Right cardiac atrium (tissue), 5 donors: Measurements from ENCODE around the gene ACP1. TPM values are rescaled to one million over a fixed set of nuclear protein-coding genes. Genes with fewer than 3 reads are reported as not detected.

ENCODE experiments used
- ATAC-seq, 2 donors: fragments of 200-7000 bp; cut with Tn5 transposase; one replicate each; pipeline versions ENCODE4 v1.8.0 to v1.9.1; 2020; ENCODE audit warnings: moderate library complexity in 2 of 2, mild to moderate bottlenecking in 1 of 2
- DNase-seq, 3 donors: peaks; one replicate each; pipeline ENCODE4 v3.0.0-alpha.2; 2020
- H3K27ac ChIP-seq: one replicate; pipeline ENCODE4 v1.5.1; 2013; ENCODE audit warnings: mild to moderate bottlenecking, low read length, control low read depth, moderate library complexity
- H3K27me3 ChIP-seq: one replicate; pipeline ENCODE4 v1.6.1; 2013; ENCODE audit not compliant: control insufficient read depth, insufficient read depth
- H3K4me1 ChIP-seq: one replicate; pipeline ENCODE4 v1.6.1; 2013; ENCODE audit warnings: low read length; ENCODE audit not compliant: control insufficient read depth, insufficient read depth
- H3K4me3 ChIP-seq: one replicate; pipeline ENCODE4 v1.5.1; 2013; ENCODE audit warnings: low read length, control low read depth
- H3K9me3 ChIP-seq: one replicate; pipeline ENCODE4 v1.6.1; 2013; ENCODE audit warnings: low read length; ENCODE audit not compliant: control insufficient read depth
- WGBS: extraction: QIAGEN DNeasy Blood & Tissue Kit; methylation state at CpG from one replicate; pipeline ENCODE4 v1.1.7; 2013; 5-methylcytosine and 5-hydroxymethylcytosine counted together
- intact Hi-C, 4 donors: fragments of 100-400 bp; cut with DNase I; formaldehyde crosslinking; loops; one replicate each; pipeline versions ENCODE4 v1.11.0 to v1.14.0; 2022 to 2023
- polyA plus RNA-seq: library from polyadenylated mRNA; stranded (reverse); fragments of 200-250 nt; gene quantifications from one replicate; pipeline ENCODE4 v1.2.3, GENCODE V29; 2013
- total RNA-seq, 4 donors: library from RNA; stranded (reverse); fragmentation: NEBNext Ultra II Directional; extraction: Animal tissue kit (Norgen Biotek cat#: 25700); gene quantifications; one replicate each; pipeline ENCODE4 v1.2.1, GENCODE V29; 2021
- donor health status: healthy with polysubstance abuse.
- donor health status: DM: no; HTN: yes; CAD: no.
- donor health status: DM: no; HTN: no; CAD: no.
- donor health status: DM: no; HTN: yes; CAD: no; lungs with severe emphysema.
- donor health status: DM: yes; HTN: yes; CAD: no.

Gene ACP1
- total and polyA plus RNA-seq, 5 donors, result 58.8 to 77.1 (median 63.2) TPM

- 94% methylated on average over 9 of the region's 9 CpGs for WGBS
- H3K27me3 ChIP-seq, result no peaks in the 10 kb centered on the region
- H3K9me3 ChIP-seq, result no peaks in the 10 kb centered on the region
- intact Hi-C loops, result no loop called here
- no peaks in the 10 kb centered on the region for H3K4me1 ChIP-seq
- no peak for DNase-seq
- no peak for ATAC-seq
- no peak overlapping the region for H3K4me3 ChIP-seq
- H3K27ac ChIP-seq, result no peak overlapping the region
Observed at GRCh38 chr2:281381-281780, 16.6 kb downstream of the ACP1 start.

GRCh38 chr2:282371-283263 is 17.9 kb downstream of the ACP1 start:
- DNase-seq (no peak), ATAC-seq (no peak)
- Histone ChIP-seq H3K27me3 (no peaks in the 10 kb centered on the region), H3K4me3 (no peak overlapping the region), H3K4me1 (no peaks in the 10 kb centered on the region), H3K27ac (no peak overlapping the region), H3K9me3 (no peaks in the 10 kb centered on the region)
- WGBS, result 94% methylated on average over 12 of the region's 12 CpGs
- intact Hi-C loops, result no loop called here

GRCh38 chr2:283996-284794 is 19.4 kb downstream of the ACP1 start:
- Histone ChIP-seq H3K27ac (no peak overlapping the region), H3K4me1 (peaks cover 4% of the 10 kb centered on the region), H3K27me3 (no peaks in the 10 kb centered on the region), H3K4me3 (no peak overlapping the region), H3K9me3 (no peaks in the 10 kb centered on the region)
- DNase-seq, result no peak
- 86% methylated on average over 4 of the region's 4 CpGs for WGBS
- ATAC-seq, result no peak
- intact Hi-C loops, result no loop called here

- Histone ChIP-seq H3K9me3 (no peaks in the 10 kb centered on the region), H3K4me1 (peaks cover 6% of the 10 kb centered on the region), H3K27ac (no peak overlapping the region), H3K4me3 (no peak overlapping the region), H3K27me3 (no peaks in the 10 kb centered on the region)
- DNase-seq (no peak), ATAC-seq (no peak)
- WGBS, result 51% methylated on average over 13 of the region's 13 CpGs
- intact Hi-C loops, result no loop called here
Observed at GRCh38 chr2:284896-285492, 20.2 kb downstream of the ACP1 start.

- 57% methylated on average over 1 of the region's 1 CpG for WGBS
- H3K27me3 ChIP-seq, result no peaks in the 10 kb centered on the region
- H3K9me3 ChIP-seq, result no peaks in the 10 kb centered on the region
- intact Hi-C loops, result no loop called here
- no peak for ATAC-seq
- DNase-seq, result no peak
- no peak overlapping the region for H3K4me3 ChIP-seq
- peaks cover 6% of the 10 kb centered on the region for H3K4me1 ChIP-seq
- H3K27ac ChIP-seq, result no peak overlapping the region
Observed at GRCh38 chr2:285531-285930, 20.8 kb downstream of the ACP1 start.

GRCh38 chr2:286035-286434 is 21.3 kb downstream of the ACP1 start:
- H3K27ac ChIP-seq, result no peak overlapping the region
- intact Hi-C loops, result no loop called here
- H3K4me1 ChIP-seq, result peaks cover 6% of the 10 kb centered on the region
- 88% methylated on average over 6 of the region's 6 CpGs for WGBS
- H3K27me3 ChIP-seq, result no peaks in the 10 kb centered on the region
- no peak overlapping the region for H3K4me3 ChIP-seq
- DNase-seq, result no peak
- no peak for ATAC-seq
- H3K9me3 ChIP-seq, result no peaks in the 10 kb centered on the region

GRCh38 chr2:286774-287392 is 22.1 kb downstream of the ACP1 start:
- ATAC-seq (no peak), DNase-seq (no peak)
- Histone ChIP-seq H3K9me3 (no peaks in the 10 kb centered on the region), H3K27me3 (no peaks in the 10 kb centered on the region), H3K4me3 (peak overlapping the region; percentile 79), H3K4me1 (peaks cover 6% of the 10 kb centered on the region), H3K27ac (no peak overlapping the region)
- intact Hi-C loops, result no loop called here
- 30% methylated on average over 20 of the region's 20 CpGs for WGBS

- WGBS, result 1% methylated on average over 46 of the region's 46 CpGs
- intact Hi-C loops, result no loop called here
- Histone ChIP-seq H3K9me3 (no peaks in the 10 kb centered on the region), H3K27ac (no peak overlapping the region), H3K4me1 (peaks cover 6% of the 10 kb centered on the region), H3K4me3 (peak overlapping the region; percentile 79), H3K27me3 (no peaks in the 10 kb centered on the region)
- DNase-seq, result peak in 2 of 3 donors; percentile 63
- ATAC-seq, result peak; percentile 50 to 52
Observed at GRCh38 chr2:287471-287885, 22.7 kb downstream of the ACP1 start.

- 2% methylated on average over 123 of the region's 128 CpGs for WGBS
- intact Hi-C loops, result no loop called here
- H3K9me3 ChIP-seq, result no peaks in the 10 kb centered on the region
Observed at GRCh38 chr2:287911-288757, 23.4 kb downstream of the ACP1 start, which contains the start of gene ALKAL2. ALKAL2 (minus strand) TSS chr2:288091; CDS start chr2:287835, 256 bp downstream.

GRCh38 chr2:288758-289361 is 24.1 kb downstream of the ACP1 start:
- H3K27me3 ChIP-seq, result no peaks in the 10 kb centered on the region

More at GRCh38 chr2:287911-288757, 23.4 kb downstream of the ACP1 start, which contains the start of gene ALKAL2:
- DNase-seq (peak in 2 of 3 donors; percentile 48 to 52), ATAC-seq (no peak)
- Histone ChIP-seq H3K27me3 (no peaks in the 10 kb centered on the region), H3K4me1 (peaks cover 6% of the 10 kb centered on the region), H3K4me3 (peak within 1 kb of the TSS; percentile 86), H3K27ac (no peak within 1 kb of the TSS)

More at GRCh38 chr2:288758-289361, 24.1 kb downstream of the ACP1 start:
- Histone ChIP-seq H3K9me3 (no peaks in the 10 kb centered on the region), H3K4me1 (peaks cover 6% of the 10 kb centered on the region), H3K27ac (no peak overlapping the region), H3K4me3 (peak overlapping the region; percentile 86)
- ATAC-seq (no peak), DNase-seq (no peak)
- WGBS, result 1% methylated on average over 39 of the region's 42 CpGs
- intact Hi-C loops, result no loop called here
